HepG2 (cell line): Measurements from ENCODE around the gene CHKA. TPM values are rescaled to one million over a fixed set of nuclear protein-coding genes. Genes with fewer than 3 reads are reported as not detected.
A peak's percentile ranks its signal among the peaks of the same experiment; 100 is the strongest.

Source experiments
- AKNA ChIP-seq: sonication (generic); formaldehyde crosslinking; IDR thresholded peaks from 2 replicates; pipeline ENCODE4 v1.4.0; 2020; ENCODE audit warnings: missing genetic modification reagents, borderline replicate concordance
- BRCA1 ChIP-seq: sonication (generic); formaldehyde crosslinking; IDR thresholded peaks from 2 replicates; pipeline ENCODE4 v1.4.0; 2020; ENCODE audit warnings: missing genetic modification reagents
- ERF ChIP-seq: IDR thresholded peaks from 2 replicates; pipeline ENCODE4 v1.6.1; 2018; ENCODE audit warnings: missing biosample characterization, missing genetic modification reagents
- FOXP1 ChIP-seq, 2 experiments: fragments of 450-650 bp in 1 of 2; IDR thresholded peaks; 2 replicates each; pipeline ENCODE4 v1.6.1; 2017 to 2018; ENCODE audit warnings: antibody characterized with exemption in 1 of 2
- GABPB1 ChIP-seq: IDR thresholded peaks from 2 replicates; pipeline ENCODE4 v1.6.1; 2016; ENCODE audit warnings: mild to moderate bottlenecking, missing genetic modification reagents, moderate library complexity, missing compliant biosample characterization
- HMG20B ChIP-seq: conservative IDR thresholded peaks from 2 replicates; pipeline ENCODE4 v1.6.1; 2016; ENCODE audit warnings: missing genetic modification reagents, missing compliant biosample characterization
- PBX2 ChIP-seq: IDR thresholded peaks from 2 replicates; pipeline ENCODE4 v1.6.1; 2016; ENCODE audit warnings: control low read depth
- SP1 ChIP-seq, 2 experiments: fragments of 450-650 bp in 1 of 2; sonication (generic) in 1 of 2; formaldehyde crosslinking in 1 of 2; IDR thresholded peaks; 2 replicates each; pipeline versions ENCODE4 v1.4.0 to v1.6.1; 2016 to 2020; ENCODE audit warnings: missing genetic modification reagents in 1 of 2
- ZNF292 ChIP-seq: sonication (generic); formaldehyde crosslinking; IDR thresholded peaks from 2 replicates; pipeline ENCODE4 v1.8.1; 2022; ENCODE audit warnings: mild to moderate bottlenecking, low read depth, missing genetic modification reagents, borderline replicate concordance
- ZNF597 ChIP-seq: sonication (generic); formaldehyde crosslinking; IDR thresholded peaks from 2 replicates; pipeline ENCODE4 v1.5.0; 2020; ENCODE audit warnings: missing genetic modification reagents
- ZNF703 ChIP-seq: sonication (generic); formaldehyde crosslinking; IDR thresholded peaks from 2 replicates; pipeline ENCODE4 v1.5.1; 2020; ENCODE audit warnings: missing genetic modification reagents, mild to moderate bottlenecking, moderate library complexity, borderline replicate concordance
- ZNF775 ChIP-seq: sonication (generic); formaldehyde crosslinking; IDR thresholded peaks from 2 replicates; pipeline ENCODE4 v1.4.0; 2020; ENCODE audit warnings: missing genetic modification reagents, mild to moderate bottlenecking, moderate library complexity, borderline replicate concordance
- polyA plus RNA-seq, 8 experiments: library from polyadenylated mRNA; depleted of rRNA in 3 of 8; stranded (reverse) in 7 of 8; unstranded in 1 of 8; fragments of >200 nt; fragmentation: Illumina TruSeq in 4 of 8; extraction: Trizol in 4 of 8; gene quantifications; 2 replicates each; pipeline versions ENCODE4 v1.2.1 to v1.2.3, GENCODE V29; 2011 to 2016; ENCODE audit warnings: low read depth in 4 of 8, missing spikeins in 1 of 8, mixed read lengths in 1 of 8; ENCODE audit not compliant: insufficient read depth in 1 of 8
- total RNA-seq, 5 experiments: library from RNA; depleted of rRNA; stranded (reverse); fragments of >200 nt; fragmentation: Illumina TruSeq; extraction: Trizol; gene quantifications; 2 replicates each; pipeline ENCODE4 v1.2.3, GENCODE V29; 2016; ENCODE audit warnings: low read depth in 1 of 5
- TF ChIP-seq, protein P1 (sequence below): sonication (generic); formaldehyde crosslinking; IDR thresholded peaks from 2 replicates; pipeline ENCODE4 v1.4.0; 2020; ENCODE audit warnings: missing genetic modification reagents
- TF ChIP-seq, protein P2 (sequence below): IDR thresholded peaks from 2 replicates; pipeline ENCODE4 v1.6.1; 2012; ENCODE audit warnings: inconsistent platforms
- TF ChIP-seq, protein P3 (sequence below): sonication (generic); formaldehyde crosslinking; IDR thresholded peaks from 2 replicates; pipeline ENCODE4 v1.8.0; 2022; ENCODE audit warnings: missing genetic modification reagents, mild to moderate bottlenecking, borderline replicate concordance

Gene CHKA
- total and polyA plus RNA-seq, 2 of the 13 experiments (the other 11 are each of a cell fraction or from before 2014, with no cell fraction given), result 71.6 to 92.7 TPM

GRCh38 chr11:68010090-68011041 is 110.8 kb downstream of the CHKA start, which contains the start of gene ALDH3B1 (continued):
- peak; percentile 53; the same call in 1 of the 2 replicates for TF ChIP-seq GABPB1 (CRISPR knock-in tag)
- TF ChIP-seq ZNF597 (CRISPR knock-in tag), result no peak
- TF ChIP-seq ZNF703, result no peak; the same call in 1 of the 2 replicates
- TF ChIP-seq, protein P1, sequence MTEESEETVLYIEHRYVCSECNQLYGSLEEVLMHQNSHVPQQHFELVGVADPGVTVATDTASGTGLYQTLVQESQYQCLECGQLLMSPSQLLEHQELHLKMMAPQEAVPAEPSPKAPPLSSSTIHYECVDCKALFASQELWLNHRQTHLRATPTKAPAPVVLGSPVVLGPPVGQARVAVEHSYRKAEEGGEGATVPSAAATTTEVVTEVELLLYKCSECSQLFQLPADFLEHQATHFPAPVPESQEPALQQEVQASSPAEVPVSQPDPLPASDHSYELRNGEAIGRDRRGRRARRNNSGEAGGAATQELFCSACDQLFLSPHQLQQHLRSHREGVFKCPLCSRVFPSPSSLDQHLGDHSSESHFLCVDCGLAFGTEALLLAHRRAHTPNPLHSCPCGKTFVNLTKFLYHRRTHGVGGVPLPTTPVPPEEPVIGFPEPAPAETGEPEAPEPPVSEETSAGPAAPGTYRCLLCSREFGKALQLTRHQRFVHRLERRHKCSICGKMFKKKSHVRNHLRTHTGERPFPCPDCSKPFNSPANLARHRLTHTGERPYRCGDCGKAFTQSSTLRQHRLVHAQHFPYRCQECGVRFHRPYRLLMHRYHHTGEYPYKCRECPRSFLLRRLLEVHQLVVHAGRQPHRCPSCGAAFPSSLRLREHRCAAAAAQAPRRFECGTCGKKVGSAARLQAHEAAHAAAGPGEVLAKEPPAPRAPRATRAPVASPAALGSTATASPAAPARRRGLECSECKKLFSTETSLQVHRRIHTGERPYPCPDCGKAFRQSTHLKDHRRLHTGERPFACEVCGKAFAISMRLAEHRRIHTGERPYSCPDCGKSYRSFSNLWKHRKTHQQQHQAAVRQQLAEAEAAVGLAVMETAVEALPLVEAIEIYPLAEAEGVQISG (CRISPR knock-in tag), result peak; percentile 59; the same call in 1 of the 2 replicates
- no peak for TF ChIP-seq PBX2 (CRISPR knock-in tag)
- TF ChIP-seq, protein P2, sequence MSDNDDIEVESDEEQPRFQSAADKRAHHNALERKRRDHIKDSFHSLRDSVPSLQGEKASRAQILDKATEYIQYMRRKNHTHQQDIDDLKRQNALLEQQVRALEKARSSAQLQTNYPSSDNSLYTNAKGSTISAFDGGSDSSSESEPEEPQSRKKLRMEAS, result peak; percentile 89
- 0 out of 2 replicates have a peak, but pooled peaks have one; percentile 29 for TF ChIP-seq HMG20B (CRISPR knock-in tag)
- TF ChIP-seq BRCA1 (CRISPR knock-in tag), result 0 out of 2 replicates have a peak, but pooled peaks have one; percentile 21
- no peak for TF ChIP-seq AKNA (CRISPR knock-in tag)
- TF ChIP-seq, protein P3, sequence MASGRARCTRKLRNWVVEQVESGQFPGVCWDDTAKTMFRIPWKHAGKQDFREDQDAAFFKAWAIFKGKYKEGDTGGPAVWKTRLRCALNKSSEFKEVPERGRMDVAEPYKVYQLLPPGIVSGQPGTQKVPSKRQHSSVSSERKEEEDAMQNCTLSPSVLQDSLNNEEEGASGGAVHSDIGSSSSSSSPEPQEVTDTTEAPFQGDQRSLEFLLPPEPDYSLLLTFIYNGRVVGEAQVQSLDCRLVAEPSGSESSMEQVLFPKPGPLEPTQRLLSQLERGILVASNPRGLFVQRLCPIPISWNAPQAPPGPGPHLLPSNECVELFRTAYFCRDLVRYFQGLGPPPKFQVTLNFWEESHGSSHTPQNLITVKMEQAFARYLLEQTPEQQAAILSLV (CRISPR knock-in tag), result no peak
- TF ChIP-seq ZNF775 (CRISPR knock-in tag), result no peak
- TF ChIP-seq SP1 (IDR thresholded peaks at IDR 0.05), result no peak
- TF ChIP-seq SP1 (CRISPR knock-in tag; IDR thresholded peaks at IDR 0.05), result no peak
- TF ChIP-seq ERF (CRISPR knock-in tag), result peak; percentile 31; the same call in 1 of the 2 replicates
- TF ChIP-seq ZNF292 (CRISPR knock-in tag), result peak; percentile 94
- no peak for TF ChIP-seq FOXP1 (IDR thresholded peaks at IDR 0.05)
- TF ChIP-seq FOXP1 (CRISPR knock-in tag; IDR thresholded peaks at IDR 0.05), result no peak
